GM21447 (cell line): ENCODE data around the gene RNF166.
A peak's percentile ranks its signal among the peaks of the same experiment; 100 is the strongest.
"Not testable (repeated sequence)": the region's sequence is repeated elsewhere in the genome, so short reads cannot be mapped to it uniquely, and the experiment has no call there.

Experiments used
- ATAC-seq: cut with Tn5 transposase; IDR thresholded peaks from one replicate; pipeline ENCODE4 v1.9.1; 2021; ENCODE audit not compliant: unreplicated experiment

The RNF166 gene

DNA sequence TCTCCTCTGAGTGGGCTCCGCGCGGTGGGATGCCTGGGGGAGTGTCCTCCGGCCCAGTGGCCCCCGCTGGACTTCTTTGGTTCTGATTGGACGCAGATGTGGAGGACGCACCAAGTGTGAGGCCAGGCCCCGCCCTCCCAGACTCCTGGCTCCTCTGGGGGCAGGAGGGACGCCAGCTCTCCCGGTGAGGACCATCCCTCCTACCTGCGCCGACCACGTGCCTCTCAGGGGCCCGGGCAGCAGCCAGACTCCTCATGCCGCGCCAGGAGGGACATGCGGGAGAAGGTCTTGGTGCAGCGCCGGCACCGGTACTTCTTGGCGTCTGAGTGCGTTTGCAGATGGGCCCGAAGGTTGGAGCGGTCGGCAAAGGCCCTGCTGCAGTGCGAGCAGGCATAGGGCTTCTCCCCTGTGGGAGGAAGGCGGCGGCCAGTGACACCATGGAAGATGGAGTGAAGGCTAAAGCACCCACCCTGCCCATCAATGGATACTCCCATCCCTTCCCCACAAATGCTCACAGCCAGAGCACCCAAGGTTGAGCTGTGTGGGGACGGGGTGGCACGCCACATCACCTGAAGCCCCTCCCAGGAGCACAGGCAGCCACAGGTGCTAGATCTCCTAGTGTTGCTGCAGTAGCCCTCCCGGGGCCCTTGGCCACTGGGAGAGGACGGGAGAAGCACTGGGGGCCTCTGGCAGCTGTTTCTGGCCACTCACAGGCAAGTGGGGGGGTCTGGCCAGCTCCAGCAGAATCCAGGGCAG, 27.8 kb downstream of the RNF166 start:
- ATAC-seq: no peak

DNA sequence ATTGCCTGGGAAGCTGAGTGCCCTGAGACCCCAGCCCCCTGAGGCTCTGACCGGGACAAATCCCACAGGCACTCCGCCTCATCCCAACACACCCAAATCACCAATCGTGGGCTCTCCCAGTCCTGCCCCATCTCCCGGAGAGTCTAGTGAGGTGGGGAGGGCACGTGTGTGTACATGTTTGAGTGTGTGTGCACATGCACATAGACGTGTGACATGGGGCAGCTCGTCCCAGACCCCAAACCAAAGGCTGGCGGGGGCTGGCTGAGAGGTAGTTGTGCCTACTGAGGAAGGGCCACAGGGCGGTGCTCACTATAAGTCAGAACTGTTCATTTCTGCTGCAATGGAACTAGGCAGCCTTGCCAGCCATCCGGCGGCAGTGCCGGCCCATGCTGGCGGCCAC, 28.5 kb downstream of the RNF166 start:
- ATAC-seq: no peak

DNA sequence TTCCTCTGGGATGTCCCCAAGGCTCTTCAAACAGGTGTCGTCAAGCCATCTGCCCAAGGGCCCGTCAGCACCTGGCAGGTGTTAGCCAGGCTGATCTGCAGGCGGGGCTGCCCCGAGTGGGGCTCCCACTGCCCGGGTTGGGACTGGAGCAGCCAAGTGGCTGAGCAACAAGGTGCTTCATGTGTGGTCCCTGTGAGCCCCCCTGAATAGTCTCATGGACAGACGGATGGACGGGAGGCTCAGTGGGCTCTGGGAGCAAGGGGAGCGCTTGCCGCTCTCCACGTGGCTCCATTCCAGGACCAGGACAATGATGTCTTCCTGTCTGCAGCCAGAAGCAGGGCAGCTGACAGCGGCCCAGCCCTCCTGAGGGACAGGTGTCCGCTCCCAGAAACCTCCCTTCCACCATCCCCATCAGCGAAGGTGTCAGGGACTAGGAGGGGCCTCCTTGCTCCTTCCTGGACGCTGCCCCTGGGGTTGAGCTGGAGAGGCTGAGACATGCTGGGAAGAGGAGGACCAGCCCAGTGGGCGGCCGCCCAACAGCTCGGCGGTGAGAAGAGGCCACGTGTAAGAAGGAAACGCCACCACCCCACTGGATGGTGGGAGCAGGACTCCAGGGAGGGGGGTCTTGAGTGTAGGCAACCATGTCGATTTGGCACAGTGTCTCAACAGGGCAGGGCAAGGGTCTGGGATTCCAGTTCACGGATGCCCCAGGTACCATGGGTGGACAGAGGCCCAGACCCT, 29.5 kb downstream of the RNF166 start:
- ATAC-seq: no peak

DNA sequence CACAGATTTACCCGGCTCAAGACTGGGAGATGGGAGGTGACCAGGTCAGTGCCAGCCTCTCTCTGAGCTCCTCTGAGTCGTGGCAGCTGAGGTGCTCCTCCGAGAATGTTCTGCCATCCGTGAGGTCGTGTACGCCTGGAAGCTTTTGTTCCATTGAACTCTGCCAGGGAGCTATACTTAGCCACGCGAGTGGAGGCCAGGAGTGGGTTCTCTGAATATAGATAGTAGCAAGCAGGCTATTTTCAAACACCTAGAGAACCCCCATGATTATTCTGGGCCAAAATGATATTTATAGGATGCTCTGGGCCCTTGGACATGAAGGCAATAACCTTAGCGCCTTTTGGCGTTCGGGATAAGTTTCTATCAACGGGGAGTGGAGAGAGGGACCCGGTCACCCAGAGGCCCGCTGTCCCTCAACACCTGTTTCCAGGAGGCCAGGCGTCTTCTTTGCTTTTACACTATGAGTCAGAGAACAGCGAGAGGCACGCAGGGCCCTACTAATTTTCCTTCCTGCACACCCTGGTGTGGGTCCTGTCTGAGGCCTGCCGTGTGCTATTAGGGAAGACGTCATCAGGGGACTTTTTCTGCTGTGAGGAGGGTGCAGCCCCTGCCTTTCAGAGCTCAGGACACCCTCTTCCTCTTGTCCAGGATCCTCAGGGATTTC, 32.4 kb downstream of the RNF166 start:
- ATAC-seq: no peak

DNA sequence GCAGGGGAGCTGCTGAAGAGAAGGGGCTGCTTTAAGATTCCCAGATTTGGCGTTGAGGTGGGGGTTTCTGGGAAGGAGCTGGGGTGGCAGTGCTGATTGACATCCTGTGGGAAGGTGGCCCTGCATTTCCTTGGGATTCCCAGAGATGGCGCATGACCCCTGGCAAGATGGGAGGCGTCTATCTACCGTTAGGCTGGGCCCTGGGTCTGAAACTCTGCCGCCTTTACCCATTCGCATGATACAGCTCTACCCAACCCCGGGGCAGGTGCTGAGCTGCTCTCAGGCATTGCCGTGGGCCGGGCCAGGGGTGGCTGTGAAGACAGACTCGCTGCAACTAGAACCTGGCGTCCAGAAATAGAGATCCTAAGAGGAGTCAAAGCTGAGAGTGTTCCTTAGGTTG, 33.4 kb downstream of the RNF166 start:
- no peak for ATAC-seq

DNA sequence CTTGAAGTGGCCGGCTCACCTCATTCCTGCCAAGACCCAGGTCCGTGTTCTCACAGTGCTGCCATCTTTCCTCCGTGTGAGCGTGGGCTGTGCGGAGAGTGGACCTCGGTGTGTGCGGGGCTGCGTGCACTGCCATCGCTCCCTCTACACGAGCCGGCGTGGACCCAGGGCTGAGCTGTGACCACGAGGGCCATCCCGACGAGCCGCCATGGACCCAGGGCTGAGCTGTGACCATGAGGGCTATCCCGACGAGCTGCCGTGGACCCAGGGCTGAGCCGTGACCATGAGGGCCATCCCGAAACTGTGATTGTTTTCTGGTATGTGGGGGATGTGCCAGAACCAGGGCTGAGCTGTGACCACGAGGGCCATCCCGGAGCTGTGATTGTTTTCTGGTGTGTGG, 34.4 kb downstream of the RNF166 start:
- ATAC-seq: no peak

DNA sequence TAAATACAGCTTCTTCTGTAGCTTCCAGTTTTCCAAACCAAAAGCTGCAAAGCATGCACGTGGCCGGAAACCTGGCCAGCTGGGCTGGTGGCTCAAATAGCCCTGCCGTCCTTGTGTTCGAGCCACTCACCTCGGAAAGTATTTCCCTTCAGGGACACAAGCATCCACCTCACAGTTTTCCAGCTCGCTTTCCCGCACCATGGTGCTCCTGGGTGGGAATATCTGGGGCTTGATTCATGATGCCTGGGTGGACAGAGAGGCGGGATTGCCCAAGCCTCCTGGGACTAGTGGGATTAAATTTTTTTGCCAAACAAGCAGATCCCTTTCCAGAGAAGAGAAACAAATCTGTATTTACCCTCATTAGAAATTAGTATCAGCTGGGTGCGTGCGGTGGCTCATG, 36.2 kb downstream of the RNF166 start:
- ATAC-seq: no peak

DNA sequence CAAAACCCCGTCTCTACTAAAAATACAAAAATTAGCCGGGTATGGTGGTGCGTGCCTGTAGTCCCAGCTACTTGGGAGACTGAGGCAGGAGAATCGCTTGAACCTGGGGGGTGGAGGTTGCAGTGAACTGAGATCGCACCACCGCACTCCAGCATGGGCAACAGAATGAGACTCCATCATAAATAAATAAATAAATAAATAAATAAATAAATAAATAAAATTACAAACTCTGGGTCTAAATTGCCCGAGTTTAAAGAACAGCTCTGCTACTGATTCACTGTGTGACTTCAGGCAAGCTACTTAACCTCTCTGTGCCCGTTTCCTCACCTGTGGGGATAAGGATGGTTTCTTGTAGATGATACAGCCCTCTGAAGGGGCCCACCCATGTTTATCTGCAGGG, 36.7 kb downstream of the RNF166 start:
- ATAC-seq: not testable (repeated sequence)

DNA sequence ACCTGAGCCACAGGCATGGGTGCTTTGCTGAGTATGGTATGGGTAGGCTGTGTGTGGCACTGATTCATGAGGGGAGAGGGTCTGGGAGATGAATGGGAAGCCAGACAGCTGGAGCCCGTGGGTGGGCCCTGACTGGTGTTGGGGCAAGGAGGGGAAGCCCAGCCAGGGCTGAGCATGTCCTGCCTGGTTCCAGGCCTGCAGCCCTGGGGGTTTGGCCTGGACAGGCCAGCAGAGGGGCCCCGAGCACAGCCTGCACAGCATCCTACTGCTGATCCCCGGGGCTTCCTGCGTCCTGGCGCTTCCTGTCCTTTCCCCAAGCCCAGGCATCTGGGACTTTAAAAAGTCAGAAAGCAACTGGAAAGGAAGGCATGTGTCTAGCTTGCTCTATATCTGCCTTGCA, 38.7 kb downstream of the RNF166 start:
- ATAC-seq: no peak

DNA sequence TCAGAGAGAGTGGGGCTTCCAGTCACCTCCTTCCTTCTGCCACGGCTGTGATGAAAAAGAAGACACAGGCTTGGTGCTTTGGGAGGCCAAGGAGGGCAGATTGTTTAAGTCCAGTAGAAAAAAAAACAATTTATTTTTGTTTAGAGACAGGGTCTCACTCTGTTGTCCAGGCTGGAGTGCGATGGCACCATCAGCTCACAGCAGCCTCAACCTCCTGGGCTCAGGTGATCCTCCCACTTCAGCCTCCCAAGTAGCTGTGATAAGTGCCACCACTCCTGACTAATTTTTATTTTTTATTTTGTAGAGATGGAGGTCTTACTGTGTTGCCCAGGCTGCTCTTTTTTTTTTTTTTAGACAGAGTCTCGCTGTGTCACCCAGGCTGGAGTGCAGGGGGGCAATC, 40.6 kb downstream of the RNF166 start:
- no peak for ATAC-seq

DNA sequence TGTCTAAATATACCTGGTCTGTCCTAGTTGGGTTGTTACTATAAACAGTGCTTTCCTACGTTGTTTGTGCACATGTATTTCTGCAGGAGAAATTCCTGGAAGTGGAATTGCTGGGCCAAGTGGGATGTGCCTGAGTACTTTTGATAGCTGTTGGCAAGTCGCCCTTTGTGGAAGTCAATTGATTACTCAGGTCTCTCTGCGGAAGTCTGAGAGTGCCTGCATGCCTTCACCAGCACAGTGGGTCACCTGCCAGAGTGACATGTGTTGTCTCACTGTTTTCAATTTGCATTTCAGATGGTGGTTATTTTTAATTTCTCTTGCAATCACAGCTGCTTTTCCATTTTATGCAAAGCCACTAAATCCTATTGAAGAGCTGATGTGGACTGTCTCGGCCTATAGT, 41.1 kb downstream of the RNF166 start:
- no peak for ATAC-seq

DNA sequence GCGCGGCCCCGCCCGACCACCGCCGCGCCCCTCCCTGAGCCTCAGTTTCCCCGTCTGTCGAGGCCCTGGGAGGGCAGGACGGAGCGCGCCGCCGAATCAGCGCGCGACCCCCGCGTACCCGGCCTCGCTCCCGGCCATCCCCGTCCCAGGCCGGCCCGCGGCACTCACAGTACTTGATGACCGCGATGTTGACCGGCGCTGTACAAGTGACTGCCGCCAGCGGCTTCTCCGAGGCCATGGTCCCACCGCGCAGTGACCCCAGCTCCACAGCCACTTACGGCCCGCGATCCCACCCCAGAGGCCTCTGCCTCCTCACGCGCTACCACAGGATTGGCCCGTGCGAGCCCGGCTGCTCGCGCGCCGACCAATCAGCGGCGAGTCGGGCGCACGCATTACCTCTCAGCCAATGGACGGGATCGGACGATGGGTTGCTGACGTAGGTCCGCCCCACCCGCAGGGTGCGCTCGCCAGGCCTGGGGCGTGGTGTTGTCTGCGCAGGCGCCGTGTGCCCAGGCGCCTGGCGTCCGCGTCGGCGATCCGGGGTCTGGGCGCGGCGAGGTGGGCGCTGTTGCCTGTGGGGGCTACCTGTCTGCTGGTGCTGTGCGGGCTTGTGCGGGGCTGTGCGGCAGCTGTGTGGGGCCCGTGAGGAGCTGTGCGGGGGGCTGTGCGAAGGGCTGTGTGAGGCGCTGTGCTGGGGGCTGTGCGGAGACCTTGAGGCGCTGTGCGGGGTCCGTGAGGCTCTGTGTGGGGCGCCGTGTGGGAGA, 43.2 kb downstream of the RNF166 start, which contains the start of gene MVD:
Gene MVD, minus strand, starts transcription at position 249 of the 764 bp plus-strand sequence. Its CDS starts 11 bp downstream, at position 238.
- ATAC-seq: peak; percentile 88

DNA sequence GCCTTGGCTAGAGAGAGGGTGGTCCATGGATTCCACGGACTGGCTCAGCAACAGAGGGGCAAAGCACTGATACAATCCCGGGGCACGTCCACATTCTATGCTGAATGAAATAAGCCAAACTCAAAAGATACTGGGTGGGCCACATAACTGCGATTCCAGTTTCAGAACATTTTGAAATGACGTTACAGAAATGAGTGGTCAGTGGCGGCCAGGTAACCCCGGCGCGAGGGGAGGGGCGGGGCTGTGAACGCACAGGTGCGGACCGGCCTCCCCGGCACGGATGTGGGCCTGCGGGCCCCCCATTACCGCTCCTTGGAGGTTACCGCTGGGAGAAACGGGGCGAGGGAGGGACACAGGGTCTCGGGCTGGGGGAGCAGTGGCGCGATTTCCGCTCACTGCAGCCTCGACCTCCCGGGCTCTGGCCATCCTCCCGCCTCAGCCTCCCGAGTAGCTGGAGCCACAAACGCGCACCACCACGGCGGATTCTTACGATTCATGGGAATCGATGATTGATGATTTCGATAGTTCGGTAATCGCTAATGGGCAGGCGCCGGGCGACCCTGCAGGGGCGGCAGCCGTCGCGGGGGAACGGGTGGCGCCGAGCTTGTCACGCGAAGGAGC, 43.9 kb downstream of the RNF166 start:
- peak; percentile 15 for ATAC-seq

DNA sequence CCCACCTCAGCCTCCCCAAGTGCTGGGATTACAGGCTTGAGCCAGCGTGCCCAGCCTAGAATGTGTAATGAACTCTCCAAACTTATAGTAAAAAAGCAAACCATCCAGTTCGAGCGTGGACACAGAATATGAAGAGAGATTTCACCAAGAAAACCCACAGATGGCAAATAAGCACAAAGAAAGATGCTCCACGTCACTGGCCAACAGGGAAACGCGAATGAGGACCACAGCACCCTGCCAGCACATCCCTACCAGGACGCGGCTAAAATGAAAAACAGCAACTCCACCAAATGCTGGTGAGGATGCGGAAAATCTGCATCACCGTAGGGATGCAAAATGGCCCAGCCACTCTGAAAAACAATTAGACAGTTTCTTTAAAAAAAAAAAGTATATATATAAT, 44.7 kb downstream of the RNF166 start:
- ATAC-seq: no peak

DNA sequence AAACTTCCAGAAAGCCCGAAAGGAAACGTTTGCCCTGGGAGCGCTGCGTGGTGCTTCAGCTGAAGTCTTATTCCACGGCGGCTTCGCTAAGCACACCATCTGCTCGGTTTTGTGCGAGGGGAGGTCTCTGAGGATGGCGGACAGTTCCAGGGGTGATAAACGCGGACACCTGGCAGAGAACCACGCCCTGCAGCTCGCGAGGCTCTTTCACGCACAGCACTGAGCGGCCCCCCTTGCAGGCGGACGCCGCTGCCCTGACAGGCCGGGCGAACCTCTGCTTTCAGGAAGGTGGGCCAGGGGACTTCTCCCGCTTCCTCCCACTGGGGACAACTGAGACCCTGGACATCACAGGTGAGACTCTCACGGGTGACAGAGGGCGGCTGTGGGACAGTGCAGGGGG, 47.0 kb downstream of the RNF166 start:
- no peak for ATAC-seq

DNA sequence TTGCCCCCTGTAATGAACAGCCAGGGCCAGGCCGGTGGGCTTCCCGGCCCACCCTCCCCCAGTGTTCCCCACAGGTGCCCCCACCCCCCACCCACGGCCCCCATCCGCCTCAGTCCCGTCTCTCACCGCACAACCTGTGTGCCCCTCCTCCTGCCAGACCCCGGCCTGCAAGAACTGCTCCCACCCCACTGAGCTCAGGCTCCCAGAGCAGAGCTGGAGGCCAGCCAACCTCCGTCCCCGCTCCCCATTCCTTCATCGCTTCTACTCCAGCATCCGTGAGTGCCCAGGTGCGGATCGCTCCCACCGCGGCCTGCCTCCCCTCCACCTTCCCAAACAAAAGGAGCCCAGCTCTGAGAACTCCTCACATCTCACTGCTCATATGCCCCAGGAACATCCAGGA, 47.5 kb downstream of the RNF166 start:
- ATAC-seq: no peak

DNA sequence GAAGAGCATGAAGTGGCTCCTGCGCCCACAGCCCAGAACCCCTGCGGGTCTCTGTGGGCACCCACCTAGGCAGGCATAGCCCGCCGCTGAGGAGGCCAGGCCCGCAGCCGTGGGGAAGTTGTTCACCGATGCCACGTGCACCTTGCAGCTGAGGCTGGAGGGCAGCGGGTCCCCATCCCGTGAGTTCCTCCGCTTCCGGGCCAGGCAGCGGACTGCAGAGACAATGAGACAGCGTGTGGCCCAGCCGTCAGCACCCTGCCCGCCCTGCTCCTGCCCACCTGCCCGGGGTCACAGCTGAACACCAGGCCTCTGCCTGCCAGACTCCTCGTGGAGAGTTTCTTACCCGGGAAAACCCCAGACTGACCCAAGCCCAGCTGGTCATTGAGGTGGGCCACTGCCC, 48.8 kb downstream of the RNF166 start:
- no peak for ATAC-seq

DNA sequence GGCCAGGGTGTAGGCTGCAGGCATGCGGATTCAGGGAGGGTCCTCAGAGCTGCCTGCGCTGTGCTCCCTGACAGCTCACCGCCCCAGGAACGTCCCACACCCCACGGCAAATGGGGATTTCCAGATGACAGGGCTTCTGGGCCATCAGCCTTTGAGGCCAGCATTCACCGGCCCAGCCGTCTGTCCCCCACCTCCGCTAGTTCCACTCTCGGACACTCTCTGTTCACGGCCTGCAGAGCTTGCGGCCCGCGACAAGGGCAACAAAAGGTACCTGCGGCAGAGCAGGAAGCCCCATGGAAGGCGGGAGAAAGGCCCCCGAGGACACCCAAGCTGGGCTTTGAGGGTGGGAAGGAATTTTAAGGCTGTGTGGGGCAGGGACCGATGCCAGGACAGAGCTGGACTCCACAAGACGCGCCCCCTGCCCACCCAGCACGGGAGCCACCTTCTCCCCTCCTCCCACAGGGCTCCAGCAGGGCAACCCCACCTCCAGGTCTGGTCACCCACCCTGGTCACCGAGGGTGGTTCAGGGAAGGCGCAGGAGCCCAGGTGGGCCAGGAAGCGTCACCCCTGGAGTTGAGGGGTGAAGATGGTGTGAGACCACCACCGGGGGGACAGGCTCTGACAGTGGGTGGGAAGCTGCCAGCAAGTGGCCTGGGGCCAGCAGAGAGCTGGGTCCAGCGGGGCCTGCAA, 49.8 kb downstream of the RNF166 start:
- ATAC-seq: no peak

DNA sequence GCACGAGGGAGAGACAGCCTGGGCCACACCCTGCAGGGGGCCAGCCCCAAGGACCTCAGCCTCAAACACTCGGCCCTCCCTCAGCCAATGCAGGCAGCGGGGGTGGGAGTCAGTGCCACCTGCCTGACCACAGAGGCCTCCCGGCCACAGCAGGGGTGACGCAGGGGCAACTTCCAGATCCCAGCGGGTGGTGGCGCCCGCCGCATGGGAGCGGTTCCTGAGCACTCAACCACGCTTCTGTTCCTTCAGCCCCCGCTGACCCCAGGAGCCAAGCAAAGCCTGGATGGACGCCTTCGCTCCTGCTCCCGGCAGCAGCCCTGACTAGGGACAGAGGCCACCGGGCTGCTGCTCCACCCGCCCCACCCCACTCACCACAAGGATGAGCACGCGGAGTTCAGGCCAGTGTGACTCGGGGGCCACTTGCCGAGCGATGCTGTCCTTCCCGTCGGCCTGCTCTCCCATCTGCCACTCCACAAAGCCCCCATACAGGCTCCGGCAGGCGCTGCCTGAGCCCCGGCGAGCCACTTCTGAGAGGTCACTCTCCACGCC, 50.4 kb downstream of the RNF166 start:
- no peak for ATAC-seq
